GM21515 (cell line): ENCODE data around the gene UPF2.

Source experiments
- ATAC-seq: cut with Tn5 transposase; IDR thresholded peaks from one replicate; pipeline ENCODE4 v1.9.1; 2021; ENCODE audit not compliant: unreplicated experiment

UPF2 gene

DNA sequence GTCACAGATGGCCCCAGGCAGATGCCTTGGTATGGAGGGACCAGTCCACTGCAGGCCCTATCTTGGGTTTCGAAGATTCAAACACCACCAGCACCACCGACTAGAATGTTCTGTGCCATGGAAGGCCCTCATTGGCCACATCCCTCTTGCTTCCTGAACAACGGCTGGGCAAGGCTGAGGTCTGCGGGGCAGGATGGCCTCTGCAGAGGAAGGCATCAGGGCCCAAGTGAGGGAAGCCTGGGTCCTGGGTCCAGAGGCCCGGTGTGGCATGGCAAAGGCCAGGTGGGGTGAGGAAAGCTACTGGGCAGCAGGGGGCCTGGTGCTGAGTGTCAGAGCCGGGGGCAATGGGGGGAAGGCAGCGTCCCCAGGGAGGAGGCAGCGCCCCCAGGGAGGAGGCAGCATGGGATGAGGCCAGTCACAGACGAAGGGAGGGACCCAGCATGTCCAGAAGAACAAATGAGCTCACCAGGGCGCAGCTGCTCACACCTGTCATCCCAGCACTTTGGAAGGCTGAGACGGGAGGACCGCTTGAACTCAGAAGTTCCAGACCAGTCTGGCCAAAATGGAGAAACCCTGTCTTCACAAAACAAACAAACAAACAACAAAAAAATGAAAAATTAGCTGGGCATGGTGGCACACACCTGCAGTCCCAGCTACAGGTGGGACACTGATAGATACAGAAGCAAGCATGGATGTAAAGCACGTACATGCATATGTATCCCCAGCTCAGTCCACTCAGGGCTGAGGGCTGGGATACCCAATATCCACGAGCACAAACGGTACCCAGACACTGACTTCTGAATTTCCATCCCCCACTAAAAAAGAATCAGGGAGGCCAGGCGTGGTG lies 155.0 kb downstream of the UPF2 start:
- no peak for ATAC-seq

DNA sequence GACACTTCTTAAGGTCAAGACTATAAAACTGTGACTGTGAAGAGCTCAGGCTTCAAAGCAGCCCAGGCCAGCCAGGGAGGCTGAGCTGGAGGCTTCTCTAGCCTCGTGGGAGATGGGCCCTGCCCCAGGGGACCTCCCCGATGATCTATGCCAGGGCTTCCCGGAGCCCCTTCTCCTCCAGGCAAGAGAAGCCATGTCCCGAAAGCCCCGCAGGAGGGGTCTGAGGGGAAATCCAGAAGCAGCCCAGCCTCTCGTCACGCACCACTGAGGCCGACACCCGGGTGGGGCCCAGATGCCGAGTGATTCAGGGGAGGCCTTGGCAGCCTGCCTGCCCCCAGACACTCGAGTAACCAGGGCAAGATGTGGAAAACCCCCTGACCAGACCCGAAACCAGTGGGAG lies 155.8 kb downstream of the UPF2 start:
- no peak for ATAC-seq

GRCh38 chr10:11886138-11886474 lies 156.5 kb downstream of the UPF2 start:
- no peak for ATAC-seq

GRCh38 chr10:11885437-11886137 lies 157.0 kb downstream of the UPF2 start:
- no peak for ATAC-seq

DNA sequence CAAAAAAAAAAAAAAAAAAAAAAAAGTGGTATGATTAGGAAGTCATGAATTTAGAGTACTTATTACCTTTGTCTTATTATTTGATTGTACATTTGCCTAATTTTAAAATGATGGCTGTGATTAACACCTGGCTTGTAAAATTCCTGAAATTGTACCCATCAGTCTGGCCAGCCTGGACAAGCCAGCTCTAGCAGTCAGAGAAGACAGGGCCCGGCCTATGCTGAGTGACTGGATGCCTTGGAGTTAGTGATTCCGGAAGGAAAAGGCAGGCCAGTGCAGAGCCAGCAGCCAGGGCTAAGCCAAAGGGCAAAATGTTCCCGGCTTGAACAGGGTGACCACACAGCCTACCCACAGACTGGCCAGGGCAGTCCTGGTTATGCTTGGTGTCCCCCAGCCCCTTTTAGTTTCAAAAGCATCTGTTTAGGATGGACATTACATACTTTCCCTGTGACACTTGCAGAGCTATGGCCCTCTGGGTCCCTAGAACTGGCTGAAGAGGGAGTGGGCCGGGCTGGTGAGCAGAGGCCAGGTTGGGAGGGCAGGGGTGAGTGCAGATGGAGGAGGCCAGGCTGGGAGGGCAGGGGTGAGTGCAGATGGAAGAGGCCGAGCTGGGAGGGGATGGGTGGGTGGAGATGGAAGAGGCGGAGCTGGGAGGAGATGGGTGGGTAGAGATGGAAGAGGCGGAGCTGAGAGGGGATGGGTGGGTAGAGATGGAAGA lies 157.7 kb downstream of the UPF2 start:
- ATAC-seq = no peak

DNA sequence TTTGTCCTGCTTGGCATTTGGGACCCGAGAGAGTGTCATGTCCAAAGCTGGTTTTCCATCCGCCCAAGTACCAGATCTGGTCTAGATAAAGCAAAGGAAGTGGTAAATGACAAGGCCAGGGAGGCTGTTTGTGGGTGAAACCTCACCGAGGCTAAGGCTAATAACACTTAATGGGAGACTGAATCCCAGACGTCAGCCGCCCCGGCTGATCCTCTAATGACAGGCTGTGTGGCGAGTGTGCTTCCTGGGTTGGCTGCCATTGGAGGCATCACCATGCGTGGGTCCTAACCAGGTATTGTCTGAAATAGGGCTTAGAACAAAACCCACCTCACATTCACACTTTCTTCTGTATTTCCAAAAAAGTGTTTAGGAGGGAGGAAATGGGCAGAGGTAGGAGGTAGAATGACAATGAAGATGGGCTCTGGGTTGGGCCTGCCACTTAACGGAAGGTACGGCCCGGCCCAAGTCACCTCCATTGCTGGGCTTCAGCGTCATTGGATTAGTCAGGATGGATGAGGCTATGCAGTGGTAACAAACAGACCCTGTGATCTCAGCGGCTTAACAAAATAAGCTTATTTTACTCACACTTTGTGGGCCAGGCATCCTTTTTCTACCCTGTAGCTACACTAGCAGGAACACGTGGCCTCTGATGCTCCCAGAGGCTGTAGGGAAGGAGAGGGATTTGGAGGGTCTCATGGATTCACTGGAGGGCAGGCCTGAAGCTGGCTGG lies 159.8 kb downstream of the UPF2 start:
- no peak for ATAC-seq

DNA sequence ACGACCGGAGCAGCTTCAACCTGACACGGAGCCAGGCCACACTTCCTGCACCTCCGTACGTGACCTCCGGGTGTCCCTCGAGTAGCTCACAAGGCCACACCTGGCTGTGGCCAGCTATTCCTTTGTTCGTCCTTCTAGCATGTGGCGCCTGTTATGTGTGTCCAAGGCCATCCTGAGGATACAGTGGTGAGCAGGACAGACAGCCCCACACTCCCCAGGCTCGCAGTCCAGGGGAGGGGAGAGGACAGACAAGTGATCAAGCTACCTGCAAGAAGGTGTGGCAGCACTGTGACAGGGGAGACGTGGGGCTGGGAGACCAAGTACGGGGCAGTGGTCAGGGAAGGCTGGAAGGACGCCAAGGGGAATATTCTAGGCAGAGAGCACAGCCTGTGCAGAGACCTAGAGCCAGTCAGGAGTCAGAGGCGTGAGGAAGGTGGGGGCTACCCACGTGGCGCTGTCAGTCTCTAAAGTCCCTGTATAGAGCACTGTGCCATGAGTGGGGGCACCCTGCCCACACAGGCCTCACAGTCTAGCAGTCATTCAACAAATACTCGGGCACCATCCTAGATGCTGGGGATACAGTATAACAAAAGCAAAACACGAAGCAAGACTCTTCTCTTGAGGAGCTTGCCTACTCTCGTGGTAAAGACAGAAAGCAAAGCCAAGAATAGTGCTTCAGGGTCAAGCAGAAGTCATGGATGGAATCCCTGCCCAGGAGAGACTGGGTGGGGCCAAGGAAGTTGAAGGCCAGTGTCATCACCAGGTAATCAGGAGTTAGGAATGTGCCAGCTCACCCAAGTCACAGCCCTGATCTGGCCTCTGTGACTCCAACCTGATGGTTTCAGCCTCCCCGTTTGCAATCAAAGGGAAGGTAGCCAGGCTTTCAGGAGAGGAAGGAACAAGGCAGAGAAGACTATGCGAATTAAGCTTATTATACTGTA lies 160.9 kb downstream of the UPF2 start:
- no peak for ATAC-seq

GRCh38 chr10:11881030-11881476 lies 161.6 kb downstream of the UPF2 start:
- no peak for ATAC-seq

GRCh38 chr10:11880151-11881029 lies 162.2 kb downstream of the UPF2 start:
- no peak for ATAC-seq

- ATAC-seq = no peak
Measured at GRCh38 chr10:11879387-11880094, 163.1 kb downstream of the UPF2 start.

- ATAC-seq = no peak
Measured at GRCh38 chr10:11878776-11879175, 163.8 kb downstream of the UPF2 start.

GRCh38 chr10:11877591-11877905 lies 165.1 kb downstream of the UPF2 start:
- ATAC-seq = no peak

DNA sequence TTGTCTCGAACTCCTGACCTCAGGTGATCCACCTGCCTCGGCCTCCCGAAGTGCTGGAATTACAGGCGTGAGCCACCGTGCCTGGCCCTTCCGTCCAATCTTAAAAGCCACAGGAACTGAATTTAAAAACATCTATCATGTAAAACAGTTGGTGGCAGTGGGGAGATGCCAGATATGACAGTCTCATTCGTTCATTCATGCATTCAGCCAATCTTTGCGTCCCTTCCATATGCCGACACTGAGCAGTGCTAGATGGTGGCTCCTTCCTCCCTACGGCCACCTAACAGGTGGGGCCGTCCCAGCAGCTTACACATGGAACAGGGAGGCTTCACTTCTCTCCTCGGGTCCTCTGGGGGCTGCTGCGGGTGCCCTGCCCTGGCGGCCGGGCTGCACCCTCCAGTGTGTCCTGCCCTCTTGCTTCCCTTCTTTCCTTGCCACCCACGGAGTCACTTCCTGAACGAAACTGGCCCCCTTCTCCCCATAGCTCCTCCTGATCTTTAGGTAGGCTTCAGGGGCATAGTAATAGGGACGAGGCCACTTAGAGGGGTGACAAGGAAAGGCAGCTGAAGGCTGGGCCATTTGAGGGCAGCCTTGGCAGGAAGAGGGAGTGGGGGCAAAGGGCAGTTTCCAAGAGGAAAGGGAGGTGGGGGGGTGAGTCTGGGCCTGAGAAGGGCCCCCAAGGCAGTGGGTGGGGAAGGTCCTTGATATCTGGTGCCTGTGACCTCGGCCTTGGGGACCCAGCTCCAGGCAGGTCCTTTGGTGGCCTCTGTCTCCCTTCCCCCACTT lies 165.6 kb downstream of the UPF2 start:
- ATAC-seq = no peak

GRCh38 chr10:11876324-11876723 lies 166.3 kb downstream of the UPF2 start:
- ATAC-seq = no peak

- no peak for ATAC-seq
Measured at GRCh38 chr10:11875494-11876281, 166.9 kb downstream of the UPF2 start.

DNA sequence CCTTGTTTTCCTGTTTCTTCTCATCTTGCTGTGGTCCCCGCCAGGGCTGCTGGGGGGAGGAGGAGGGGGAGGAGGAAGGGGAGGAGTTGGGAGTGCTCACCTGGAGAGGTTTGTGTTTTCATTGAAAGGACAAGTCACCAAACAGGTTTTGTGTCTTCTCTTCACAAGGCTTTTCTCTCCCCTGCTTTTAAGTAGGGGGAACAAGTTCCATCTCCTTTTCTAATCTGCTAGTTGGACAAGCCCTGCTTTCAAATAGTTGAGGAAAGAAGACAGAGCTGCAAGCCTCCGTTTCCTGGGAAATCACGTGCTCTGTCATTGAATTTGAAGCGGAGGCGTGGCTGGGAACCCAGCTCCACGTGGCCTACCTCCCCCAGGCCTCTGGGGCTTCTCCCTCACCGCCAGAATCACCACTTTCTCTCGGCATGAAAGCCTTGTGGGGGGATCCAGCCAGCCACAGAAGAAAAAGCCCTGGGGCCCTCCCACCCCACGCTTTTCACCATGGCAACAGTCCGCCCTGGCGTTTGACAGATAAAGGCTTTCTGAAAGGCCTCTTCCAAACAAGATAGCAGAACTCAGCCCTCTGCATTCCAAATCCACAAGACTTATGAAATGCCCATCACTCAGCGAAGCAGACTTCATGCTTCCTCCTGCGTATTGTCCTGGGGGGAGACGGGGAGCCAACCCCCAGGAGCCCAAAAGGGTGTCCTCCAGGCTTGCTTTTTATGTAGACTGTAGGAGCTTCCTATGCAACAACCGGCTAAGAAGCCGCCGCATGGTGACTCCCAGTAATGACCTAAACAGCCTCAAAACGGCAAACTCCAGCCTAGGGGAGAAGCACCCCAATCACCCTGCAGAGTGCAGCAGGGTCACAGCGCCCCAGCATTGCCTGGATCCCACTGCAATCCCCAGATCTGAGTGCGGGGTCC lies 167.8 kb downstream of the UPF2 start:
- no peak for ATAC-seq
